KBM-7 (cell line): Measurements from ENCODE around the gene CLMP.
"Not testable (repeated sequence)": the region's sequence is repeated elsewhere in the genome, so short reads cannot be mapped to it uniquely, and the experiment has no call there.

Experiments
- DNase-seq: peaks from one replicate; pipeline ENCODE4 v3.0.0-alpha.2; 2015
- in situ Hi-C: fragments of 300-500 bp; cut with MboI; formaldehyde crosslinking; loops from 2 replicates; pipeline ENCODE4 v1.14.3; 2020; ENCODE audit warnings: low sequenced_read_pairs, low pct_unique_long_range_greater_than_20kb, mixed read lengths

CLMP gene

DNA sequence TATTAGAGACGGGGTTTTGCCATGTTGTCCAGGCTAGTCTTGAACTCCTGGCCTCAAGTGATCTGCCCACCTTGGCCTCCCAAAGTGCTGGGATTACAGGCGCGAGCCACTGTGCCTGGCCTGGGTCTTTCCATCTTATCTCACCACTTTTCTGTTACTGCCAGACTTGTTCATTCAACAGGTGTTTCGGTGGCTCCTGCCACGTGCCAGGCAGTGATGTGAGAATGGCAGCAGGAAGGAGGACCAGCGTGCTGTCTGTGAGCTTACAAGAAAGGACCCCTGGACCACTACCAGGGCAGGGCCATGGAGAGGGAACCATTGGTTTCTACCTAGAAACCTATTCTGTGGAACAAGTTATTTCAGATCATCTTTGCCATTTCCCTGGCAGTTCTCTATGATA is 44.2 kb downstream of the CLMP start:
- in situ Hi-C loops = no loop called here
- DNase-seq = no peak

DNA sequence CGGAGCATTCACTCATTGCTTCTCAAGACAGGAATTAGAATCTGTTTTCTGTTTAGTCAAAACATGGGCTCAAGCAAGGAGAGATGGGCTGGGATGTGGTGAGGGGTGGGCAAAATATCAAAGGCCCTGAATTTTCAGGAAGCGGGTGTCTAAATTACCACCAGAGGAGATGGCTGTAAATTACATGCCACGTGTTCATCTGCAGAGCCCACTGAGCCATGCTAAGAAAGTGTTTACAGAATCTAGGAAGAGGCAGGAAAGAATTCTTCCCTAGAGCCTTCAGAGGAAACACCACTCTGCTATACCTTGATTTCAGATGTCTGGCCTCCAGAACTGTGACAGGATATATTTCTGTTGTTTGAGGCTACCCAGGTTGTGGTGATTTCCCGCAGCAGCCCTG is 46.1 kb downstream of the CLMP start:
- in situ Hi-C loops = no loop called here
- DNase-seq = no peak

DNA sequence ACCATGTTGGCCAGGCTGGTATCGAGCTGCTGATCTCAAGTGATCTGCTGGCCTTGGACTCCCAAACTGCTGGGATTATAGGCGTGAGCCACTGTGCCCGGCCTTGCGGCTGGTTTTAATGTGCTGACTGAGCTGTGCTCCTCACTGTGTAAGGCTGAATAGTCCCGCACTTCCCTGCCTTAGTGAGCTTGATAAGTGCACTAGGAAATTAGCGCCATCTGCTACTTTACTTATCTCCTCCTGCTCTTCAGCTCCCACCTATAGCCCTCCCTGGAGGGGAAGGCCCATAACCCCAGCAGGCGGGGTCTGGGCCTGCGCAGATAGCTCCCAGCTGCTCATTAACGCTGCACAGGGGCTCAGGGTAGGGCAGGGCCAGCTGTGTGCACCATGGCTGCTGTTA is 49.4 kb downstream of the CLMP start:
- in situ Hi-C loops = no loop called here

DNA sequence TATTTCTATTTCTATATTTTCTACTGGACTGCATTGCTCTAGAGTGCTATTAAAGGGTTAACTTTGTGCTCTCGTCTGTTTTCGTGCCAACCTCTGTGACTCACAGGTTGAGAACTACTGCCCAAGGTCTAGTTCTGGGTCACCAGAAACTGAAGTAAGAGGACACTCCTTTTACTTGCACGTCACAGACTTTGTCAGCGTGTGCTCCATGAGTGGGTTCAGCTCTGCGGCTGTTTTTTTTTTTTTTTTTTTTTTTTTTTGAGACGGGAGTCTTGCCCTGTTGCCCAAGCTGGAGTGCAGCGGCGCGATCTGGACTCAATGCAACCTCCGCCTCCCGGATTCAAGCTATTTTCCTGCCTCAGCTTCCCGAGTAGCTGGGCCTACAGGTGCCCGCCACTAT is 49.8 kb downstream of the CLMP start:
- in situ Hi-C loops = no loop called here
- DNase-seq = no peak

More for the DNA sequence above, 49.4 kb downstream of the CLMP start:
- no peak for DNase-seq

DNA sequence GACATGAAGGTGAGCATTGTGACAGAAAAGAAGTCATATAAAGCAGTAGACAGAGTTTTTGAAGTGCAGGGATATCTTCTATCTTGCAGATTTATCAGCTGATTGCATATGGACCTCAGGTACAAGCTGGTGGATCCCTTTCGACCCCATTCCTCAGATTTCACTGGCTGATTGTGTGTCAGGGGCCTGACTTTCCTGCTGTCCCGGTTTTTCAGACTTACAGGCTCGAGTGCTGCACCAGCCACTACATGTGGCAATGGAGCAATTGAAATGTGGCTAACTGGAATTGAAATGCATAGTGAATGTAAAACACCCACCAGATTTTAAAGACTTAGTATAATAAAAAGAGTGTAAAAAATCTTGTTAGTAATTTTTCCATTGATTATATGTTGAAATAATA is 50.3 kb downstream of the CLMP start:
- DNase-seq = no peak
- in situ Hi-C loops = no loop called here

DNA sequence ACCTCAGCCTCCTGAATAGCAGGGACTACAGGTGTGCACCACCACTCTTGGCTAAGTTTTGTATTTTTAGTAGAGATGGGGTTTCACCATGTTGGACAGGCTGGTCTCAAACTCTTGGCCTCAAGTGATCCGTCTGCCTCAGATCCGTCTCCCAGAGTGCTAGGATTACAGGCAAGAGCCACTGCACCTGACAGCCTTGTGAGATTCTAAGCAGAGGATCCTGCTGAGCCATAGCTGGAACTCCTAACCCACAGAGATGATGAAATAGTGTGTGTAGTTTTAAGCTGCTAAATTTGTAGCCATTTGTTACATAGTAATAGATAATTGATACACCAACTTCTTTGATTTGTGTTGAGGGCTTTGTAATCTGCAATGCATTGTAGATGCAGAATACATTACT is 51.1 kb downstream of the CLMP start:
- DNase-seq = no peak
- in situ Hi-C loops = no loop called here

DNA sequence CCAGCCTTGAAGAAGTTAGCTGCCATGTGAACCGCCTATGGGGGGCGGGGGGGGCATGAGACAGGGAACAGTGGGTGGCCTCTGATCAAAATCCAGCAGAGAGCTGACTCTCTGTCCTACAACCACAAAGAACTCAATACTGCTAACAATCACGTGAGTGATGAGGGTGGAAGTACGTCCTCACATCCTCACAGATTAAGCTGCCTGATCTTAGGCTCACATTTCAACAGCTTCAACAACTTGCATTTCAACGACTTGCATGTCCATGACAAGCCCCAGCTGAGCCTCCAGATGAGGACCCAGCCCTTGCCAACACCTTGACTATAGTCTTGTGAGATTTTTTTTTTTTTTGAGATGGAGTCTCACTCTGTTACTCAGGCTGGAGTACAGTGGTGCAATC is 51.6 kb downstream of the CLMP start:
- in situ Hi-C loops = no loop called here

DNA sequence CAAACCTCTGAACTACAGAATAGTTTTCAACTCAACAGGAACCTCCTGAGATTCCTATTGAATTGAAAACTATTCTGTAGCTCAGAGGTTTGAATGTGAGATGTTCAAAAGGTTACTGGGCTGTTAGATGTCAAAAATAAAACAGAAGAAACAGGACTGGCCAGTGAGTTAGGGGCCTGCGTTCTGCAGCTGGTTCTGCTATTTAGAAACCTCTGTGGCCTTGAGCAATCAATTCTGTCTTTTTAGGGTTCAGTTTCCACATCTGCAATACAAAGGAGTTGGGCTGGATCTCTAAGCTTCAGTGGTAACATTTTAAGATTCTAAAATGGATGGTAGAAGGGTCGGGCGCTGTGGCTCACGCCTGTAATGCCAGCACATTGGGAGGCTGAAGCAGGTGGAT is 55.8 kb downstream of the CLMP start:
- in situ Hi-C loops = no loop called here
- no peak for DNase-seq

More for the DNA sequence above, 51.6 kb downstream of the CLMP start:
- DNase-seq = no peak

DNA sequence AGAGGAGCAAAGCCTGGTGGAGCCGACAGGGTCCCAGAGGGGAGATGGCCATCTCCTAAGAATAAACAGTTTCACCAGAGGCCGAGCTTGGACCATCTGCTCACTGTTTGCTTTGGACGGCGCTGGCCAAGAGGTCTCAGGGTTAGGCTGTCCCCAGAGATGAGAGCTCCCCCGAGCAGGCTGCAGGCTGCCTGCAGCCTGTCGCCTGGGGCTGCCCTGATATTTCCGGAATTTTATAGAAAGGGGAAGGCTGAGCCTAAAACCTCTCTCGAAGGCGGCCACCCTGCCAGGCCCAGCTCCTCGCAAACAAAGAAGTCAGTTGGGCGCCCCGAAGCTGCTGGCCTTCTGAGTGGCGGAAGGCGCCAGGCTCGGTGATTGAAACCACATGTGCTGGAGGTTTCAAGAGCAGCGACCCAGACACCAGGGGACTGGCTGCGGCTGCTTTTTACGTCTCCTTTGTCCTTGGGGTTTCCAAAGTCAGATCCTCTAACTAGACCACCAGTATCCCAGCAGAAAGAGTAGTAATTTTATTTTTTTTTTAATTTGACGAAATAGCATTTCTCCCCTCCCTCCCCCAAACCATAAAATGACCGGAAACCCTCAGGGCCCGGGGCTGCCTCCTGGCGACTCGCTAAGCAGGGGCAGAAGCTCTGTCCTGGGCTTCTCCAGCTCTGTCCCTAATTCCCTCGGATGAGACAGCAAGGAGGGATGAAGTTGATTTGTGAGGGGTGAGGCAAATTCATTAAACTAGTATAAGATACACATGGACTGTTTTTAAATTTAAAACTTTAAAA is 57.4 kb downstream of the CLMP start:
- in situ Hi-C loops = no loop called here
- DNase-seq = no peak

DNA sequence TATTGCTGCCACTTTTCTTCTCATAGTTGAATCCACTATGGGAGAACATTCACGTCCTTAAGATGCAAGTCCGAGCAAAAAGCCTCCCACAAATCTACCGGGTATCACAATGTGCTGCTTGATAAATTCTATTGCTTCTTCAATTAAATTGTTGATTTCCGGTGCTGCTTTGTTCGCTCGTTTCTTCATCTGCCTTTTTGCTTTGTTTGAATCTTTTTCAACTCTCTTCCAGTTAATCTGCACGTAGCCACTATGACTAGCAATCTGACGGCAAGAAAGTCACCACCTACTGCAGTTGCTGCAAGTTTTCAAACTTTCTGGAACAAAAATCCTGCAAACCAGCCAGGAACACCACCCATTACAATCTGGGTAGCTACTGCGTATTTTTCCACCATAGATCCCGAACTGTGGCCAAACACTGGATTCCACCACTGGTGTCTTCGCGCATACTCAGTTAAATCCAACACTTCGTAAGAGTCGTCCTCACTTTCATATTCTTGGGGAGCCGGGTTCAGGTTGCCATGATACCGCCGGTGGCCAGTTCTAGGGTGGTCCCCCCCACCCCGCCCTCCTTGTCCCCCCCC is 59.1 kb downstream of the CLMP start:
- DNase-seq = no peak
- in situ Hi-C loops = no loop called here

DNA sequence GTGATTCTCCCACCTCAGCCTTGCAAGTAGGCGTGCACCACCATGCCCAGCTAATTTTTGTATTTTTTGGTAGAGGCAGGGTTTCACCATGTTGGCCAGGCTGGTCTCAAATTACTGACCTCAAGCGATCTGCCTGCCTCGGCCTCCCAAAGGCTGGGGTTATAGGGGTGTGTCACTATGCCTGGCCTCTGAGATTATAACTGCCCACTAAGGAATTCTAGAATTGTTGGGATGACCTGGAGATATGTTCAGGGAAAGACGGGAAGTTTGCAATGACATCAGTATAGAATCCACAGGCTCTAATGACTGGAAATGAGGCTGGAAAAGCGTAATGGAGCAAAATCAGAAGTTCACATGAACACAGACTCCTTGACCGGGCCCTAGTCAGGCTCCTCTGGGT is 62.2 kb downstream of the CLMP start:
- no peak for DNase-seq
- in situ Hi-C loops = no loop called here

DNA sequence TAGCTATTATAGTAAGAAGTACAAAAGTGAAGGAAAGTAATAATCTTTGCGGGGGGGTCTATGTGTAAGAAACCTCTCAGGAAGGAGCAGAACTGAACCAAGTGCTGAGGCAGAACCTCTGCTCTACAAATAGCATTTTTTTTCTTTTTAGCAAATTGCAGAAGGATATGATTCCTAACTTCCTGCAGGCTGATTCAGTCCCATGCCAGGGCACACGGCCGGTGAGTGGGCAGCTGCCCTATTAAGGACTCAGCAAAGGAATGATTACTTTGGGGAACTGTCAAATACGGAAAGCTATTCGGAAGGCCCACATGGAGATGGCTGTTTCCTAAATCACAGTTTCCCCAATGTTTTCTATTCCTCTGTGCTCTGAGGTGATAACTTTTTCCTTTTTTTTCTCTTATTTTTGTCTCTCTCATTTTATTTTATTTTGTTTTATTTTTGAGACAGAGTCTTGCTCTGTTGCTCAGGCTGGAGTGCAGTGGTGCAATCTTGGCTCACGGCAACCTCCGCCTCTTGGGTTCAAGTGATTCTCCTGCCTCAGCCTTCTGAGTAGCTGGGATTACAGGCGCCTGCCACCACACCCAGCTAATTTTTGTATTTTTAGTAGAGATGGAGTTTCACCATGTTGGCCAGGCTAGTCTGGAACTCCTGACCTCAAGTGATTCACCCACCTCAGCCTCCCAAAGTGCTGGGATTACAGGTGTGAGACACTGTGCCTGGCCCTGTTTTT is 62.8 kb downstream of the CLMP start:
- DNase-seq, in situ Hi-C loops: not testable (repeated sequence)

DNA sequence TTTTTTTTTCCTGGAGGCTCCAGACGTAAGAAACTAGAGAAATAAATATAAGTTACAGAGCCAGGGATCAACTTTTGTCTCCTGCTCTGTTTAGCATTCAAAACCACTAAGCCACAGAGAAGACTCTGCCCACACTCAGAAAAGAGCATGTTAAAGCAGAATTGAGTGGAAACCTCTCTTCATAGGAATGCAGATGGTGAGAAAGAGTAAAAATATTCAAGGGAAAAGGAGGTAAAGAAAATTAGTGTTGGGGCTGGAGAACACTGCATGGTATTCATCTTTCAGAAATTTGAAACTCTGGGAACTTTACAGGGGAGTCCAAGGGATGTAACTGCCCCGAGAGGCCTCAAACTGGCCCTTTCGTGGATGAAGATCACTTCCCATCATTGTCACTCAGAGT is 65.1 kb downstream of the CLMP start:
- in situ Hi-C loops = no loop called here
- DNase-seq = peak; percentile 3

DNA sequence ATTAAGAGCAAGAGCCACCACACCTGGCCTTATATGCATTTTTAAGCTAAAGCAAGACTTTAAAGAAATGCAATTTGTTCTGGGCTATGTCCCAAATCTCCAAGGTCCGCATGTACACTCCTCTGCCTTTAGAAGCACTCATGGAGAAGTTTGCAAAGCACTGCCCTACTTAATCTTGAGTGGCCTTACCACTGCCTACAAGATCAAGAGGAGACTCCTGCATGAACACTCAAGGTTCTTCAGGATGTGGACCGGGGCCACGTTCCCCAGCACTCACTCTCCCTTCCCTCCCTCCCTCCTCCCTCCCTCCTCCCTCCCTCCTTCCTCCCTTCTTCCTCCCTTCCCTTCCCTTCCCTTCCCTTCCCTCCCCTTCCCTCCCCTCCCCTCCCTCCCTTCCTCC is 69.9 kb downstream of the CLMP start:
- in situ Hi-C loops = no loop called here
- no peak for DNase-seq

DNA sequence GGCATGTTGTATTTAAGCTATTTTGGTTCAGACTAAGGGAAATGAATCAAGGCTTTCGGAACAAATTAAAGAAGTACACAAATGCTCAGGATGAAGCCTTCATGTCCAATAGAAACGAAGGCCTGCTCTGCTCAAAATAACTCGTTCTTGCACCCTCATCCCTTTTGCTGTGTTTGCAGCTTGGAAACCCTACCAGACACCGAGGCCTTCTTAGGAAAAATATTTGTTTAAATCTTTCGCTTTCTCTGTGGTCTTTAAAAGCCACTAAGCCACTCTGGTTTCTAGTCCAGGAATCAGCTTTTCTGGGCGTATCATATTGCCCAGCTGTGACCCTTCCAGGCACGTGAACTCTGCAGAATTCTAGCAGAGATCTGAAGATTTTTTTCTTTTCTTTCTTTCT is 72.2 kb downstream of the CLMP start:
- no peak for DNase-seq
- in situ Hi-C loops = no loop called here

DNA sequence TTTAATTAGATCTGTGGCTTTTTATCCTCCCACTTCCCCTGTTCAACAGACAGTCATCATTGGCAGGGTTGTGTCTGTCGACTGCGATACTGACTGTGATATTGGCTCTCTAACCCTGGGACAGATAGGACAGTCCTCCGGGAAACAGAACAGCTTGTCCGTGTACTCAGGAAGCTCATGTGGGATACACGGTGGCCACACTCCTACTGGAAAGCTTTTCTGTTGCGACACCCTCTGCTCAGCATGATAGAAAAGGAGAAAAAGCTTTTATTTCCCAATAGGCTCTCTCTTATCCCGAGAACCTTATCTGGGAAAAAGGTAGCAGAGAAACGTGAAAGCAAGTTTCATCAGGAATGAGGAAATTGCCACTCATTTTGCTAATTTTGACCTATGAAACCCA is 72.7 kb downstream of the CLMP start:
- no peak for DNase-seq
- in situ Hi-C loops = no loop called here

DNA sequence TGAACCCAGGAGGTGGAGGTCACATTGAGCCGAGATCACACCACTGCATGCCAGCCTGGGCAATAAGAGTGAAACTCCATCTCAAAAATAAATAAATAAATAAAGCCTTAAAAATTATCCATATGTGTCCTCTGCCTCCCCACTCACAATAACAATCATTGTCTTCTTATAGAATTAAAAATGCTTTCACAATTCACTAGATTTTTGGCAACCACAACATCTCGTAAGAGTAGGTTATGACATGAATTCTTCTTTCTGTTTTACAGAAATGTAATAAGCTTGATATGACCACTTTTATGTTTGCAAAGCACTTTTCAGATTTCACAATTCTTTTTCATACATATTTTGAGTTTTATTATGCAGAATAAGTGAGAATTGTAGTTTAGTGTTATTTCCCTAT is 78.6 kb downstream of the CLMP start:
- in situ Hi-C loops = no loop called here
- DNase-seq = no peak

DNA sequence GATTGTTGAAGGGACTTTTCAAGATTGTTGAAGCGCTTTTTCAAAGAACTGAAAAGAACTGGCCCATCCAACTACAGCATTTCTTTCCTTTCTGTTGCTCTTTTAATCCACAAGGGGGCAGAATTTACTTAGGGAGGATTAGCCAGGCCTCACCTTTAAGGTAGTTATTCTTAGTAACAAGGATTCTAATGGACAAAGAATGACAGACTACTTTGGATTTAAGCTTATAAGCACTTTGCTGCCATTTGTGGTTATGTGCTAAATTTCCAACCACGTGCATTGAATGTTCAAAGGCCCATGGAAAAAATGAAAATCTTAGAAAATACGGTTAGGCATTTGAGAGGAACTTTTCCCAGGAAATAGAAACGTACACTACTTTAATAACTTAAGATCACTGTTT is 83.6 kb downstream of the CLMP start:
- peak; percentile 49 for DNase-seq
- in situ Hi-C loops = no loop called here

DNA sequence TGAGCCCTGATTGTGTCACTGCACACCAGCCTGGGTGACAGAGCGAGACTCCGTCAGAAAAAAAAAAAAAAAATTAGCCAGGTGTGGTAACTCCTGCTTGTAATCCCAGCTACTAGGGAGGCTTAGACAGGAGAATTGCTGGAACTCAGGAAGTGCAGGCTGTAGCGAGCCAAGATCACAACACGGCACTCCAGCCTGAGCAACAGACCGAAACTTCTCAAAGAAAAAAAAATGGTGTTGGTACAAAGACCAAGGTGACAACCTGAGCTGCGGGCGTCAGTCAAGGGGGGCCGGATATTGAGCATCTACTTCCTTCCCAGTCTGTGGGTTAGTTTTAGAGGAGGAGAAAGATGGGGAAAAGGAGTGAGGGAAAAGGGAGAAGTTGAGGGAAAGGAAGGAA is 84.7 kb downstream of the CLMP start:
- DNase-seq = no peak
- in situ Hi-C loops = no loop called here

DNA sequence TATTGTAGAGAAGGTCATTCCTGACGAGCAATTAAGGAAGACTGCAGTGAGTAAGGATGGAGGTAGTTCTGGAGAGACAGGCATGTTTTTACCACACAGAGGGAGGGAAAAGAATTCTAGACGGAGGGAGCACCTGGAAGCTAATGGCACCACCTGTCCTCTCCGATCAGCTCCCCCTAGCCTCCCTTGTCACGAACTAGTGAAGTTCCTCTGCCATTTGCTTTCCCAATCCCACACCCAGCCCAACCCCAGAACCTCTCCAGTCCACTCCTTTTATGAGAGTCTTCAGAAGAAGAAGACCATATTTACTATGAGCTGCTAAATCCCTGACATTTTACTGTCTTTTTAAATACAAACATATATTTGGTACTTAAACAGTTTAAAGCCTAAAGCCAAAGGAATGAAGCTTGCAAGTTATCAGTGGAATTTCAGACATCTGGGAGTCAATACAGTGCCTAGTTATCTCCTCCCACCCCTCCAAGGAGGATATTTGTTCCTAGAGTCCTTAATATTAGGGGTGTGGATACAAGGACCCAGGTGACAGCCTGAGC is 87.0 kb downstream of the CLMP start:
- in situ Hi-C loops = no loop called here
- DNase-seq = no peak
